GM19240 (cell line): ENCODE data around the gene AKR1B15.

Source experiments
- DNase-seq: peaks from one replicate; pipeline ENCODE4 v3.0.0; 2011; ENCODE audit warnings: low spot score; ENCODE audit not compliant: insufficient read length

The AKR1B15 gene

DNA sequence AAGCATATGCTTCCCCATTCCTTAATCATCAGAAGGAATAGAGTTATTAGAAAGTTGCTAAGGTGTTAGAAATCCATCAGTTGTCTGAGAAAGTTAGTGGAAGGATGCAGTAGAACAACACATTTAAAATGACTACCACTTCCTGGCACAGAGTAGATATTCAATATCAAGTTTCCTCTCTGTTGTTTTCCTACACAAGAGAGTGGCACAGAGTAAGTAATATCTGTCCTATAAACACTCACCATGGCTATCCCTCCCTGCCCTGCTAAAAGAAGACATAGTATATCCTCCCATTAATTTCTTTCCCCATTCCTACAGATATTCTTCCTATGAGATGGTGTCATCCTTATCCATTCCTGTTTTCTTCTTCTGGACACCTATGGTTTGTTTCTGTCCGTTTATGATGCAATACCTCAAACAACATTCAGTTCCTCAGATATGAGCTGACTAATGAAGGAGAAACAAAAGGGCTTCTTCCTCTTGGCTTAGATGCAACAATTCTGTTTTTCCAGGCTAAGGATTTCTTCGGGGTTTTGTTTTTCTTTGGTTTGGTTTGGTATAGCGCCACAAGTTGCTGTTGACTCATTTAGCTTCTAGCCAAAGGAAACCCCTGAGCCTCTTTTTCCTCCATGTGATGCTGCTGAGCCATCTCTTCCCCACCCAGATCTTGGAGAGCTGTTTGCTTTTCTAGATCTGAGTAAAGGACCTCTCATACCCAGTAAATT, 64.9 kb downstream of the AKR1B15 start:
- DNase-seq = no peak

DNA sequence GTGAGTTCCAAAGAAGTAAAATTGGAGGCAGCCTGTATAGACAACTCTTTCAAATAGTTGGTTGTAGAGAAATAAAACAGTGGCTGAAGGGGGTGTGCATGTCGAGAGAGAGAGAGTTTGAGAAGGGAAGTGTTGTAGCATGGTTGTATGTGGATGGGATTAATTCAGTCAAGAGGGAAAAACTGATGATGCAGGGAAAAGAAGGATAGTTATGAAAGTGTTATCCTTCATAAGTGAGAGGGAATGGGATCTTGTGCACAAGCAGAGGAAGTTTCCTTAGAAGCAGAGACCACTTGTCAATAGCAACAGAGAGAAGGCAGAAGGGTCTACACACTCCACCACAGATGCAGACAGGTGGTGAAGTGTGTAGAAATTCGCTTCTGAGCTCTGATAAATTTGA, 67.7 kb downstream of the AKR1B15 start:
- DNase-seq = no peak

DNA sequence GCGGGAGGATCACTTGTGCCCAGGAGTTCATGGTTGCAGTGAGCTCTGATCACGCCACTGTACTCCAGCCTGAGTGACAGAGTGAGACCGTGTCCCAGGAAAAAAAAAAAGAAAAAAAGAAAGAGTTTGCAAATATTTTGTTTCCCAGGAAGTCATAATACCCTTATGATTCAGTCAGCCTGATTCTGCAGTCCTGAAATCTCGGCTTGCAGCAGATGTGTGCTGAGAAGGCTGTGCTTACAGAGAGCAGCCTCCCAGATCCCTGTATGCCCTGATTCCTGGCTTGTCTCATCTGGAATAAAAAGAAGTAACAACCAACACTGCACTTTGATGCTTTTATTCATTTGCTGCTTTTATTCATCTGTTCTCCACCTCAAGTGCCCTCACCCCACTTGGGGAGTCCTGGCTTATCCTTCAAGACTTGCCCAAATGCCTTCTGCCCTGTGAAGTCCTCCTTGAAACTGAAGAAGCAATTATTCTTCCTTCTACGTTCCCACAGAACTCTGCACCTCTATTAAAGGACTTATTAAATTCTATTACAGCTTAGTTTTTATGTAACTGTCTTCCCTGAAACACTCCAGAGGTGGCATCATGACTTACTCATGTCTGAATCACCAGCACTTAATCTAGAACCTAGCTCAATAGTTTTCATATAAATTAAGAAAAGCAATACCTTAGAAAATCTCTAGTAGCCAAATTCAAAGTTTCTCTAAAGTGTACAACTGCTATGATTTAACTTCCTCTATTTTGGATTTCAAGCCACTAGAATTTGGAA, 70.0 kb downstream of the AKR1B15 start:
- DNase-seq = no peak

- no peak for DNase-seq
Measured at GRCh38 chr7:134619627-134620331, 70.9 kb downstream of the AKR1B15 start.

DNA sequence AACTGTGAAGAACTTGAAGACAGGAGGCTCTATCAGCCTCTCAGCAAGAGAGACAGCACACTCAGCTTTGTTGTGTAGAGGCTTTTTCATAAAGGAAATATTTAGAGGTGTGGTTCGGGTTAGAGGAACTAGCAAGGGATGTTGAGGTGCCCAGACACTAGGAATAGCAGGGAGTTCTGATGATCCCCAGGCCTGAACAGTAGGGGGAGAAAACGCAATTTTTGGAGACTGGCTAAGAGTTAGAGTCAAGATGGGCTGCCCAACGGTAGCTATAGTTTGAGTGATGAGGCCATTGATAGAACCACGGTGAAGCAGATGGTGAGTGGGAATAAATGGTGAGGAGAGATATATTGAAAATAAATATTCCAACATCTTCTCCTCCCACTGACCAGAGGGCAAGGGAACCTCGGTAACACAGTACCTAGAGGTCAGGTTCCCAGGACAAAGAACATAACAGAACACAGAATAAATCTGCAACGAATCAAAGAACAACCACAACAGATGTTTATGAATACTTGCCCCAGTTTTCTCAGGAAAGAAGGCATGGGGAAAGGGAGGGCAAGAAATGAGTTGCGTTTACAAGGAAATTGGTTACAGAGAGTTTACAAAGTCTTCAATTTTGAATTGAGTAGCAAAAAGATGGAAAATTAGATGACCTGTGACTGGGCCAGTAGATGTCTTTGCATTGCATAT, 73.5 kb downstream of the AKR1B15 start:
- no peak for DNase-seq

GRCh38 chr7:134623193-134623592, 74.3 kb downstream of the AKR1B15 start:
- no peak for DNase-seq

DNA sequence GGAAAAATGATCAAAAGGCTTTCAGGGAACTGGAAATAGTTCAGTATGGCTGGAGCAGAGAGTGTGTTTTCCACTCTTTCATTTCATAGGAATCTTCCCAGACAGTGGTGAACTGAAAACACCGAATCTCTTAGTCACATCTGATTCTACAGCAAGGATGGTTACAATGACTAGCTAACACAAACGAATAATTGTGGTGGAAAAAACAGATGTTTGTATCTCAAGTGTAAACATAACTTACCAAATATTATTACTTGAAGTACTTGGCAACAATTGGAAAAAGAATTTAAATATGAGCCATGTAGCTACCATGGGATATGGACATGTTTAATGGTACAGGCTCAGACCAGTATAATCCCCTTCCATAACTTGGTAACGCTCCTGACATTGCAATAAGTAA, 76.6 kb downstream of the AKR1B15 start:
- no peak for DNase-seq

GRCh38 chr7:134627109-134627774, 78.3 kb downstream of the AKR1B15 start:
- DNase-seq = no peak

GRCh38 chr7:134627775-134628153, 78.9 kb downstream of the AKR1B15 start:
- DNase-seq = no peak

- no peak for DNase-seq
Measured at GRCh38 chr7:134629445-134629844, 80.5 kb downstream of the AKR1B15 start.
